KMS-11 (cell line): ENCODE data around the gene TMEM129.

ENCODE experiments used
- H2AFZ ChIP-seq: fragments of 200-600 bp; sonication (generic); 2 replicates; pipeline ENCODE4 v1.6.1; 2016; ENCODE audit warnings: antibody characterized with exemption, mixed run types, low read depth
- H3K27ac ChIP-seq: fragments of 200-600 bp; sonication (generic); 2 replicates; pipeline ENCODE4 v1.6.1; 2016; ENCODE audit warnings: mild to moderate bottlenecking, mixed run types
- H3K27me3 ChIP-seq: fragments of 200-600 bp; sonication (generic); 2 replicates; pipeline ENCODE4 v1.6.1; 2017; ENCODE audit warnings: mild to moderate bottlenecking, low read depth, mixed run types, moderate library complexity; ENCODE audit not compliant: insufficient read depth
- H3K36me3 ChIP-seq: fragments of 200-600 bp; sonication (generic); 2 replicates; pipeline ENCODE4 v1.6.1; 2017; ENCODE audit warnings: mild to moderate bottlenecking, mixed run types; ENCODE audit not compliant: insufficient read depth
- H3K4me1 ChIP-seq: fragments of 200-600 bp; sonication (generic); 2 replicates; pipeline ENCODE4 v1.6.1; 2016; ENCODE audit warnings: mild to moderate bottlenecking, low read depth, mixed run types; ENCODE audit not compliant: poor library complexity, severe bottlenecking
- H3K4me2 ChIP-seq: fragments of 200-600 bp; sonication (generic); 2 replicates; pipeline ENCODE4 v1.7.0; 2016; ENCODE audit warnings: mild to moderate bottlenecking, mixed run types
- H3K4me3 ChIP-seq: fragments of 200-600 bp; sonication (generic); IDR thresholded peaks from 2 replicates; pipeline ENCODE4 v1.6.1; 2017; ENCODE audit warnings: low read depth, low read length, mixed read lengths; ENCODE audit not compliant: insufficient read depth
- H3K79me2 ChIP-seq: fragments of 200-600 bp; sonication (generic); 2 replicates; pipeline ENCODE4 v1.6.1; 2016; ENCODE audit warnings: low read depth, mixed run types; ENCODE audit not compliant: insufficient read depth
- H3K9ac ChIP-seq: fragments of 200-600 bp; sonication (generic); 2 replicates; pipeline ENCODE4 v1.6.1; 2016; ENCODE audit warnings: mild to moderate bottlenecking, mixed run types
- H4K20me1 ChIP-seq: fragments of 200-600 bp; sonication (generic); 2 replicates; pipeline ENCODE4 v1.6.1; 2016; ENCODE audit warnings: mild to moderate bottlenecking, mixed run types; ENCODE audit not compliant: insufficient read depth
- TF ChIP-seq, protein P1 (sequence below): fragments of 200-600 bp; sonication (generic); conservative IDR thresholded peaks from 2 replicates; pipeline ENCODE4 v1.6.1; 2017; ENCODE audit warnings: low read depth, mild to moderate bottlenecking, antibody characterized with exemption, low read length, moderate library complexity, mixed read lengths

The TMEM129 gene

GRCh38 chr4:1678244-1678643, 42.9 kb downstream of the TMEM129 start:
- no peaks in the 10 kb centered on the region for H3K4me1 ChIP-seq
- H3K9ac ChIP-seq: no peak overlapping the region
- no peaks in the 10 kb centered on the region for H3K36me3 ChIP-seq
- no peak overlapping the region for H2AFZ ChIP-seq
- no peak overlapping the region for H3K4me3 ChIP-seq
- no peaks in the 10 kb centered on the region for H4K20me1 ChIP-seq
- no peak overlapping the region for H3K27ac ChIP-seq
- H3K27me3 ChIP-seq: peaks cover 15% of the 10 kb centered on the region
- TF ChIP-seq, protein P1, sequence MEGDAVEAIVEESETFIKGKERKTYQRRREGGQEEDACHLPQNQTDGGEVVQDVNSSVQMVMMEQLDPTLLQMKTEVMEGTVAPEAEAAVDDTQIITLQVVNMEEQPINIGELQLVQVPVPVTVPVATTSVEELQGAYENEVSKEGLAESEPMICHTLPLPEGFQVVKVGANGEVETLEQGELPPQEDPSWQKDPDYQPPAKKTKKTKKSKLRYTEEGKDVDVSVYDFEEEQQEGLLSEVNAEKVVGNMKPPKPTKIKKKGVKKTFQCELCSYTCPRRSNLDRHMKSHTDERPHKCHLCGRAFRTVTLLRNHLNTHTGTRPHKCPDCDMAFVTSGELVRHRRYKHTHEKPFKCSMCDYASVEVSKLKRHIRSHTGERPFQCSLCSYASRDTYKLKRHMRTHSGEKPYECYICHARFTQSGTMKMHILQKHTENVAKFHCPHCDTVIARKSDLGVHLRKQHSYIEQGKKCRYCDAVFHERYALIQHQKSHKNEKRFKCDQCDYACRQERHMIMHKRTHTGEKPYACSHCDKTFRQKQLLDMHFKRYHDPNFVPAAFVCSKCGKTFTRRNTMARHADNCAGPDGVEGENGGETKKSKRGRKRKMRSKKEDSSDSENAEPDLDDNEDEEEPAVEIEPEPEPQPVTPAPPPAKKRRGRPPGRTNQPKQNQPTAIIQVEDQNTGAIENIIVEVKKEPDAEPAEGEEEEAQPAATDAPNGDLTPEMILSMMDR: no peak
- no peak overlapping the region for H3K4me2 ChIP-seq
- H3K79me2 ChIP-seq: no peaks in the 10 kb centered on the region

- Histone ChIP-seq H4K20me1 (no peaks in the 10 kb centered on the region), H3K79me2 (no peaks in the 10 kb centered on the region), H3K4me3 (no peak overlapping the region), H3K27ac (no peak overlapping the region), H3K27me3 (peaks cover 18% of the 10 kb centered on the region), H2AFZ (no peak overlapping the region), H3K4me2 (no peak overlapping the region), H3K9ac (no peak overlapping the region), H3K36me3 (no peaks in the 10 kb centered on the region), H3K4me1 (no peaks in the 10 kb centered on the region)
- TF ChIP-seq, protein P1: no peak
Measured at GRCh38 chr4:1676605-1677525, 44.3 kb downstream of the TMEM129 start.

DNA sequence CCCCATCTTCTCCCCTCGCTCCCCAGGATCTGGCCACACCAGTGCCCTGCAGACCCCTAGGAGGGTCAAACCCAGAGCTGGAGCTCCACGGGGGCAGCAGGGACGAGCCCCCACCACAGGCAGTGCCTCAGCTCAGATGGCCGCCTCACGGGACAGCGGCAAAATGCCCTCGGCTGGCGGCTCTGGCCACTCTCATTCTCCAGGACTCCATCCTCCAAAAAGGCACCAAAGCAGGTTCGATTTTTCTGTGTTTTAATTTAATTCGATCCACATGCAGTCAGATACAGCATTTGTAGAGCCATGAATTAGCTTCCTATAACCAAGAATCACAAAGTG, 45.4 kb downstream of the TMEM129 start:
- Histone ChIP-seq H3K27ac (no peak overlapping the region), H2AFZ (no peak overlapping the region), H3K4me1 (no peaks in the 10 kb centered on the region), H4K20me1 (no peaks in the 10 kb centered on the region), H3K36me3 (no peaks in the 10 kb centered on the region), H3K79me2 (no peaks in the 10 kb centered on the region), H3K4me3 (no peak overlapping the region), H3K4me2 (no peak overlapping the region), H3K27me3 (peaks cover 18% of the 10 kb centered on the region), H3K9ac (no peak overlapping the region)
- TF ChIP-seq, protein P1: no peak

DNA sequence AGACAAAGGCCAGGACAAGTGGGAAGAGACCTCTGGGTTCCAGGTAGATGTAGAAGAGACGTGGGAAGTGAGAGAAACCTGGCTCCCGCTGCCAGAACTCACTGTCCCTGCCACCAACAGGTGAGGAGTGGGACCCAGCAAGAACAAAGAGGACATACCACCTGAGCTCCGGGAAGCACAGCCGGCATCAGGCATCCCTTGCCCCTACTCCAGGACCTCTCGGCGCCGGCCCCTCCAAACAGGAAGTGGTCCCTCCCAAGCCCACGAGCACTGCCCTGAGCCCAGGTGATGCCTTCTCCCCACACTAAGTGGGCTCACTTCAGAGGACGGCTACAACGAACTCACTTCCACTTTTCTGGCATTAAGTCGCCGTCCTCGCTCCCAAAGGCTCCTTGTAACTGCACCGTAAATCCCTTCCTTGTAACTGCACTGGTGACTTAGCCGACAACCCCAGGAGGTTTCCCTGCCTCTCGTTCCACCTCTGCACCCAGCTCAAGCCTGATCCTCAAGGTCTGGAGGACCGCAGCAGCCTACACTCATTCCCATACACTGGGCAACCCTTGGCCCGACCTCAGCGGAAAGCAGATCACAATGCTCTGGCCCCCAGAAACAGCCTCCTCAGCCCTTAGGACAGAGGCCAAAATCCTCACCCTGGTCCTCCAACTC, 45.9 kb downstream of the TMEM129 start:
- Histone ChIP-seq H3K79me2 (no peaks in the 10 kb centered on the region), H4K20me1 (no peaks in the 10 kb centered on the region), H3K27ac (no peak overlapping the region), H3K36me3 (no peaks in the 10 kb centered on the region), H3K4me2 (no peak overlapping the region), H3K4me1 (no peaks in the 10 kb centered on the region), H2AFZ (no peak overlapping the region), H3K9ac (no peak overlapping the region), H3K4me3 (no peak overlapping the region), H3K27me3 (peaks cover 18% of the 10 kb centered on the region)
- TF ChIP-seq, protein P1: no peak
